Fibroblast of skin of right quadriceps (primary cell): ENCODE measurements around the gene EME1.
A peak's percentile ranks its signal among the peaks of the same experiment; 100 is the strongest.
"Not testable (repeated sequence)": the region's sequence is repeated elsewhere in the genome, so short reads cannot be mapped to it uniquely, and the experiment has no call there.

ENCODE experiments used
- DNase-seq: peaks from one replicate; pipeline ENCODE4 v3.0.0-alpha.2; 2013

EME1 gene

DNA sequence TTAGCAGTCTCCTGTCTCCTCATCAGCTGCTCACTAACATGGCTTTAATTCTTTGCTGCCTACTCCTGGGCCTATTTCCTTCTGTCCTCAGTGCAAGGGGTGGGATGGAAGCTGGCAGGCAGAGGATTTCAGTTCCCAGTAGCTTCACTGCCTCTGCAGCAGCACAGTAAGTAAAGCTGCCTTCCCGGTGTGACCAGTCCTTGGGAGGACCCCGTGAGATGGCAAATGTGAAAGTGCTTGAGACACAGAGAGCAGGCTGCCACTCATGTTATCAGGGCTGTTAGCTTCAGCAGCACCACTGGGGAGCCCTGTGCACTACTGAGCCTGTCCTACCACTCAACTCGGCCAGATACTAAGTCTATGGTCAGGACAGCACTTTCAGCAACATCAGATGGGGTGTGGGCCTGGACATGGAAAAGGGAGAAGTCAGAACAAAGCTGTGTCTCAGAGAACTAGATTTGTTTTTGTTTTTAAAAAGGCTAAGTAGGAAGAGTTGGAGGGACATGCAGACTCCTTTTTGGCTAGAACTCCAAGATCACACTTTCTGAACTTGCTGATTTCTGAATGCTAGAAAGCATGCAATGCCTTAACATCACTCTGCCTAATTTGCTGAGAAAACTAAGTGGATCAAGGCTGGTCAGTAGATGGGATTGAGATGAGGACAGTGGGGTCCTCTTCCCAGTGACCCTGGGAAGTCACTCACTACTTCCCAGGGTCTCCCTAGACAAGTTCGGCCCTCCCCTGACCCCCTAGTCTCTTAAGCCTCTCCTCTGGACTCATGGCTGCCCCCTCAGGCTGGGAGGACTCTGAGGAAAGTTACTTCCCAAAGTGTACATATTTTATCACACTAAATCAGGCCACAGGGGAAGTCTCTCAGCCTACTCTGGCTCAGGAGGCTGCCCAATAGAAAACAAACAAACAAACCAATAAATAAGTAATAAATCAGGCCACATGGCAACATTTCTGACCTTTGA is 54.1 kb downstream of the EME1 start:
- DNase-seq: no peak

DNA sequence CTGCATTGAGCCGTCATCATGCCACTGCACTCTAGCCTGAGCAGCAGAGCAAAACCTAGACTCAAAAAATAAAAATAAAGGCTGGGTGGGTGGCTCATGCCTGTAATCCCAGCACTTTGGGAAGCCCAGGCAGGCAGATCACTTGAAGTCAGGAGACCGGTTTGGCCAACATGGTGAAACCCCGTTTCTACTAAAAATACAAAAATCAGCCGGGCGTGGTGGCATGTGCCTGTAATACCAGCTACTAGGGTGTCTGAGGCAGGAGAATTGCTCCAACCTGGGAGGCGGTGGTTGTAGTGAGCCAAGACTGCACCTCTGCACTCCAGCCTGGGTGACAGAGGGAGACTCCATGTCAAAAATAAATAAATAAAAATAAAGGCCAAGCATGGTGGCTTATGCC is 55.1 kb downstream of the EME1 start:
- DNase-seq: not testable (repeated sequence)

GRCh38 chr17:50428831-50429424 is 55.9 kb downstream of the EME1 start:
- peak; percentile 39 for DNase-seq

DNA sequence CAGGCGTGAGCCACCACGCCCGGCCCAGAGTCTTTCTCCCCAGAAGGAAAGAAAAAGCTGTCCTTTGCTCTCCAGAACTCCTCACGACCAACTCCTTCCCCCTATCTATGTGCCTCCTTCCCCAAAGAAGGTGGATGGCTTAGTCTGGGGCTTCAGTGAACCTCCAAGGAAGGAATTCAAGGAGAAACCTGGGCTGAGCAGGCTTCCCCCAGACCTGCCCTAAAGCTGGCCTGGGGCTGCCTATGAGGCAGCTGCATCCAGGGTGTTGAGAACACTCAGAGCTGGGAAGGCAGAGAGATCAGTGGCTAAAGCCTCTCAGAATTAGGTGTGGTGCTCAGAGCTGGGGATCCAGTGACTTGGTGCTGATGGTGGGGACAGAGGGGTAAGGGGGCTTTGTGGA is 56.8 kb downstream of the EME1 start:
- no peak for DNase-seq
